A673 (cell line): ENCODE measurements around the gene TRIM72. TPM values are rescaled to one million over a fixed set of nuclear protein-coding genes. Genes with fewer than 3 reads are reported as not detected.
A peak's percentile ranks its signal among the peaks of the same experiment; 100 is the strongest.
"Not testable (repeated sequence)": the region's sequence is repeated elsewhere in the genome, so short reads cannot be mapped to it uniquely, and the experiment has no call there.

ENCODE experiments used
- Bru-seq: library from RNA; stranded (reverse); fragments of 400-500 nt; gene quantifications from one replicate; lab custom pipeline; 2021; lab: Mats Ljungman, UMichigan
- BruChase-seq, 2 experiments: library from RNA; stranded (reverse); fragments of 400-500 nt; gene quantifications; one replicate each; lab custom pipeline; 2021; lab: Mats Ljungman, UMichigan
- BruUV-seq: library from RNA; stranded (reverse); fragments of 400-500 nt; replicated peaks from 2 replicates; lab custom pipeline; 2021; lab: Mats Ljungman, UMichigan
- CTCF ChIA-PET: fragments of 300-600 bp; sonication (Branson Sonifier 250); formaldehyde crosslinking; loops from one replicate; lab custom pipeline; 2022; ENCODE audit warnings: antibody characterized with exemption; lab: Charles Lee
- POLR2A ChIA-PET: fragments of 300-600 bp; sonication (Branson Sonifier 250); formaldehyde crosslinking; loops from one replicate; lab custom pipeline; 2022; ENCODE audit warnings: antibody characterized with exemption; ENCODE audit not compliant: low non-redundant PET; lab: Charles Lee
- DNase-seq: peaks from one replicate; pipeline ENCODE4 v3.0.0-alpha.2; 2015; ENCODE audit warnings: low spot score
- H3K27ac ChIP-seq: fragments of 200-600 bp; sonication (generic); 2 replicates; pipeline ENCODE4 v1.5.1; 2016; ENCODE audit warnings: mixed run types, low read depth, mild to moderate bottlenecking, mixed read lengths, antibody characterized with exemption, low read length; ENCODE audit not compliant: poor library complexity, severe bottlenecking
- H3K27me3 ChIP-seq: fragments of 200-600 bp; sonication (generic); replicated peaks from 2 replicates; pipeline ENCODE4 v1.6.1; 2017; ENCODE audit warnings: mixed run types, low read depth, mild to moderate bottlenecking, mixed read lengths, antibody characterized with exemption, low read length; ENCODE audit not compliant: insufficient read depth, poor library complexity
- H3K36me3 ChIP-seq: fragments of 200-600 bp; sonication (generic); 2 replicates; pipeline ENCODE4 v1.6.1; 2016; ENCODE audit warnings: mixed run types, mild to moderate bottlenecking, mixed read lengths, antibody characterized with exemption, low read length; ENCODE audit not compliant: insufficient read depth, poor library complexity, severe bottlenecking
- H3K4me1 ChIP-seq: fragments of 200-600 bp; sonication (generic); 2 replicates; pipeline ENCODE4 v1.6.1; 2017; ENCODE audit warnings: mixed run types, mild to moderate bottlenecking, mixed read lengths, antibody characterized with exemption, low read length; ENCODE audit not compliant: insufficient read depth, poor library complexity, severe bottlenecking
- H3K4me3 ChIP-seq: fragments of 200-600 bp; sonication (generic); 2 replicates; pipeline ENCODE4 v1.5.1; 2016; ENCODE audit warnings: low read depth, mixed run types, mild to moderate bottlenecking, mixed read lengths, low read length; ENCODE audit not compliant: poor library complexity, severe bottlenecking
- H3K9me3 ChIP-seq: fragments of 200-600 bp; sonication (generic); 2 replicates; pipeline ENCODE4 v1.6.1; 2016; ENCODE audit warnings: mixed run types, low read depth, mild to moderate bottlenecking, mixed read lengths, antibody characterized with exemption, low read length; ENCODE audit not compliant: poor library complexity, severe bottlenecking
- CTCF ChIP-seq: fragments of 300-800, 200-600 bp; sonication (generic); conservative IDR thresholded peaks from 2 replicates; pipeline ENCODE4 v1.5.1; 2017; ENCODE audit warnings: low read depth, mild to moderate bottlenecking, antibody characterized with exemption, low read length, moderate library complexity, mixed read lengths
- EZH2 ChIP-seq: fragments of 200-600 bp; sonication (generic); IDR thresholded peaks from 2 replicates; pipeline ENCODE4 v1.6.1; 2017; ENCODE audit warnings: borderline replicate concordance, low read depth, mild to moderate bottlenecking, mixed read lengths, antibody characterized with exemption, low read length; ENCODE audit not compliant: poor library complexity, severe bottlenecking
- intact Hi-C: fragments of 100-400 bp; cut with micrococcal nuclease; formaldehyde crosslinking; loops from one replicate; pipeline ENCODE4 v1.10.0; 2022; ENCODE audit not compliant: unreplicated experiment
- long read RNA-seq: library from polyadenylated mRNA; stranded (forward); transcript quantifications from one replicate; pipeline ENCODE4 v2.0.0, GENCODE V29; 2022
- total RNA-seq: library from RNA; stranded (reverse); gene quantifications from 2 replicates; pipeline ENCODE4 v1.2.3, GENCODE V29; 2021

Gene TRIM72
- 0.04 TPM in 1 of 2 replicates, not detected in the other for total RNA-seq
- Bru-seq, nascent RNA = percentile 14 among the genes with signal in this experiment
- BruChase-seq, experiment 1, labeled RNA remaining after a 2-hour chase = percentile 14 among the genes with signal in this experiment
- BruChase-seq, experiment 2, labeled RNA remaining after a 6-hour chase = percentile 28 among the genes with signal in this experiment
- long read RNA-seq = 0 reads

GRCh38 chr16:31213877-31214707 lies at the start of gene TRIM72:
TSS of gene TRIM72 (plus strand) at chr16:31214119. CDS start at chr16:31214739, 620 bp downstream.
- Histone ChIP-seq H3K27ac (no peak within 1 kb of the TSS), H3K36me3 (no peaks in the 10 kb centered on the region), H3K9me3 (no peaks in the 10 kb centered on the region), H3K27me3 (peaks cover 48% of the 10 kb centered on the region), H3K4me3 (peak within 1 kb of the TSS; percentile 41), H3K4me1 (peaks cover 15% of the 10 kb centered on the region)
- DNase-seq = no peak
- TF ChIP-seq CTCF (no peak), EZH2 (no peak)
- no TSS peak for BruUV-seq
- intact Hi-C loops = no loop called here
- CTCF ChIA-PET = no interaction called here
- POLR2A ChIA-PET = no interaction called here

- Histone ChIP-seq H3K9me3 (no peaks in the 10 kb centered on the region), H3K4me3 (no peak overlapping the region), H3K27ac (no peak overlapping the region), H3K27me3 (no peaks in the 10 kb centered on the region), H3K4me1 (no peaks in the 10 kb centered on the region), H3K36me3 (no peaks in the 10 kb centered on the region)
- TF ChIP-seq CTCF = no peak
- TF ChIP-seq EZH2 = no peak
- no peak for DNase-seq
- intact Hi-C loops = no loop called here
- POLR2A ChIA-PET = no interaction called here
- CTCF ChIA-PET = interaction anchor here (0.6 kb wide), 1 partner anchor 298 kb away, joined by 6 read pairs; no protein-coding TSS in a partner anchor
- BruUV-seq = no TSS peak
These were observed 46.6 kb upstream of the TRIM72 start for GRCh38 chr16:31167315-31167714.

- H3K36me3 ChIP-seq = no peaks in the 10 kb centered on the region
- no TSS peak for BruUV-seq
- ChIA-PET CTCF (no interaction called here), POLR2A (no interaction called here)
- TF ChIP-seq EZH2 = no peak
- TF ChIP-seq CTCF = no peak
- no peaks in the 10 kb centered on the region for H3K9me3 ChIP-seq
- H3K4me3 ChIP-seq = no peak overlapping the region
- no peaks in the 10 kb centered on the region for H3K27me3 ChIP-seq
- intact Hi-C loops = no loop called here
- no peak overlapping the region for H3K27ac ChIP-seq
- no peaks in the 10 kb centered on the region for H3K4me1 ChIP-seq
- no peak for DNase-seq
These were observed 45.1 kb upstream of the TRIM72 start for GRCh38 chr16:31168848-31169247.

- H3K9me3 ChIP-seq, H3K4me3 ChIP-seq, H3K4me1 ChIP-seq, H3K27ac ChIP-seq, H3K27me3 ChIP-seq, intact Hi-C loops, BruUV-seq, CTCF ChIA-PET, POLR2A ChIA-PET, H3K36me3 ChIP-seq, DNase-seq: not testable (repeated sequence)
These were observed 43.9 kb upstream of the TRIM72 start for GRCh38 chr16:31170048-31170447.
